Endodermal cell (in vitro differentiated cells): ENCODE data around the gene KRTAP4-6. TPM values are rescaled to one million over a fixed set of nuclear protein-coding genes. Genes with fewer than 3 reads are reported as not detected.

Experiments
- DNase-seq: peaks from one replicate; pipeline ENCODE4 v3.0.0-alpha.2; 2017
- H3K27ac ChIP-seq: 2 replicates; pipeline ENCODE4 v1.5.1; 2013; ENCODE audit warnings: mild to moderate bottlenecking, low read depth, low read length, moderate library complexity
- H3K27me3 ChIP-seq: 2 replicates; pipeline ENCODE4 v1.6.1; 2013; ENCODE audit warnings: mild to moderate bottlenecking, low read length, moderate library complexity; ENCODE audit not compliant: insufficient read depth, control insufficient read depth, poor library complexity, severe bottlenecking
- H3K36me3 ChIP-seq: 2 replicates; pipeline ENCODE4 v1.7.0; 2013; ENCODE audit warnings: mild to moderate bottlenecking, low read length, moderate library complexity; ENCODE audit not compliant: control insufficient read depth, insufficient read depth
- H3K4me1 ChIP-seq: one replicate; pipeline ENCODE4 v1.7.0; 2013; ENCODE audit warnings: low read length; ENCODE audit not compliant: control insufficient read depth, insufficient read depth
- H3K4me3 ChIP-seq: 2 replicates; pipeline ENCODE4 v1.5.1; 2013; ENCODE audit warnings: mild to moderate bottlenecking, low read length, moderate library complexity
- H3K9ac ChIP-seq: 2 replicates; pipeline ENCODE4 v1.6.1; 2013; ENCODE audit warnings: mild to moderate bottlenecking, low read length, moderate library complexity; ENCODE audit not compliant: poor library complexity, severe bottlenecking; ENCODE audit errors: extremely low read depth
- H3K9me3 ChIP-seq: 2 replicates; pipeline ENCODE4 v1.6.1; 2013; ENCODE audit warnings: mild to moderate bottlenecking, low read length, moderate library complexity; ENCODE audit not compliant: control insufficient read depth
- H3K27ac Mint-ChIP-seq: 2 replicates; pipeline ENCODE4 v1.8.0; 2020; ENCODE audit warnings: mixed read lengths
- H3K27me3 Mint-ChIP-seq: 2 replicates; pipeline ENCODE4 v1.8.0; 2021; ENCODE audit warnings: mild to moderate bottlenecking, mixed read lengths; ENCODE audit not compliant: insufficient read depth
- H3K36me3 Mint-ChIP-seq: 2 replicates; pipeline ENCODE4 v1.8.0; 2020; ENCODE audit warnings: low read depth, mixed read lengths
- H3K4me1 Mint-ChIP-seq: 2 replicates; pipeline ENCODE4 v1.8.0; 2020; ENCODE audit warnings: mixed read lengths
- H3K4me3 Mint-ChIP-seq: 2 replicates; pipeline ENCODE4 v1.8.0; 2020; ENCODE audit warnings: mild to moderate bottlenecking, moderate library complexity, mixed read lengths
- H3K9me3 Mint-ChIP-seq: 2 replicates; pipeline ENCODE4 v1.8.0; 2020; ENCODE audit warnings: mild to moderate bottlenecking, mixed read lengths
- WGBS, 2 experiments: methylation state at CpG; one replicate each; pipeline versions ENCODE4 v1.1.5 to v1.1.7; 2013; ENCODE audit warnings: missing lambda C conversion rate in 2 of 2, mixed read lengths in 1 of 2; ENCODE audit not compliant: insufficient coverage in 1 of 2, insufficient read length in 1 of 2; 5-methylcytosine and 5-hydroxymethylcytosine counted together
- total RNA-seq, 2 donors: library from RNA; stranded (reverse); fragmentation: NEBNext Ultra II Directional in 1 of 2; extraction: Animal tissue kit (Norgen Biotek cat#: 25700) in 1 of 2; gene quantifications; 2 replicates in 1 of 2; 3 replicates in 1 of 2; pipeline ENCODE4 v1.2.1, GENCODE V29; 2021
- TF ChIP-seq, protein P1 (sequence below): fragments of 200-600 bp; sonication (generic); conservative IDR thresholded peaks from 2 replicates; pipeline ENCODE4 v1.5.0; 2021; ENCODE audit warnings: antibody characterized with exemption, mild to moderate bottlenecking

The KRTAP4-6 gene
- total RNA-seq, 2 donors from 2014 or later: not detected

DNA sequence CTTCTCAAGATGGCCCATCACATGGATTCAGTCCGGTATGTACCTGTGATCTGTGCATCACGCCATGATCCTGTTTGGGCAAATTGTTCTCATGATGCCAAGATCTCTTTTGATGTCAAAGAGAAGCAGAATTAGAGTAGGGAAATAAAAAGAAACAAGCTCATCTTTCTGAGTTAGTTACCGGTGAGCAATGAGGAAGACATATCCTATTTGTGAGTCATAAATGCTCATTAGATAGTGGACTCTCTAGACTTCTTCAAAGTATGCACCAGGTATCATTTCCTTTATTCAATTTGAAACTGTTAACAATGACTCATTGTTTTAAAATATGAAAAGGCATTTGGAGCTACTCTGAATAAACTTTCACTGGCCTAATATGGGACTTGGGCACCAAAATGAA lies 8.4 kb downstream of the KRTAP4-6 start:
- TF ChIP-seq, protein P1, sequence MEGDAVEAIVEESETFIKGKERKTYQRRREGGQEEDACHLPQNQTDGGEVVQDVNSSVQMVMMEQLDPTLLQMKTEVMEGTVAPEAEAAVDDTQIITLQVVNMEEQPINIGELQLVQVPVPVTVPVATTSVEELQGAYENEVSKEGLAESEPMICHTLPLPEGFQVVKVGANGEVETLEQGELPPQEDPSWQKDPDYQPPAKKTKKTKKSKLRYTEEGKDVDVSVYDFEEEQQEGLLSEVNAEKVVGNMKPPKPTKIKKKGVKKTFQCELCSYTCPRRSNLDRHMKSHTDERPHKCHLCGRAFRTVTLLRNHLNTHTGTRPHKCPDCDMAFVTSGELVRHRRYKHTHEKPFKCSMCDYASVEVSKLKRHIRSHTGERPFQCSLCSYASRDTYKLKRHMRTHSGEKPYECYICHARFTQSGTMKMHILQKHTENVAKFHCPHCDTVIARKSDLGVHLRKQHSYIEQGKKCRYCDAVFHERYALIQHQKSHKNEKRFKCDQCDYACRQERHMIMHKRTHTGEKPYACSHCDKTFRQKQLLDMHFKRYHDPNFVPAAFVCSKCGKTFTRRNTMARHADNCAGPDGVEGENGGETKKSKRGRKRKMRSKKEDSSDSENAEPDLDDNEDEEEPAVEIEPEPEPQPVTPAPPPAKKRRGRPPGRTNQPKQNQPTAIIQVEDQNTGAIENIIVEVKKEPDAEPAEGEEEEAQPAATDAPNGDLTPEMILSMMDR: no peak
- Mint-ChIP-seq H3K4me1 (no peaks in the 10 kb centered on the region), H3K27me3 (no peaks in the 10 kb centered on the region), H3K4me3 (no peak overlapping the region), H3K9me3 (no peaks in the 10 kb centered on the region), H3K27ac (no peak overlapping the region), H3K36me3 (no peaks in the 10 kb centered on the region)
- Histone ChIP-seq H3K36me3 (no peaks in the 10 kb centered on the region), H3K9me3 (no peaks in the 10 kb centered on the region), H3K27me3 (no peaks in the 10 kb centered on the region), H3K27ac (no peak overlapping the region), H3K4me3 (no peak overlapping the region), H3K4me1 (no peaks in the 10 kb centered on the region), H3K9ac (no peak overlapping the region)
- DNase-seq: no peak
- 94 to 100% methylated on average over 3 of the region's 3 CpGs for WGBS, 2 experiments

DNA sequence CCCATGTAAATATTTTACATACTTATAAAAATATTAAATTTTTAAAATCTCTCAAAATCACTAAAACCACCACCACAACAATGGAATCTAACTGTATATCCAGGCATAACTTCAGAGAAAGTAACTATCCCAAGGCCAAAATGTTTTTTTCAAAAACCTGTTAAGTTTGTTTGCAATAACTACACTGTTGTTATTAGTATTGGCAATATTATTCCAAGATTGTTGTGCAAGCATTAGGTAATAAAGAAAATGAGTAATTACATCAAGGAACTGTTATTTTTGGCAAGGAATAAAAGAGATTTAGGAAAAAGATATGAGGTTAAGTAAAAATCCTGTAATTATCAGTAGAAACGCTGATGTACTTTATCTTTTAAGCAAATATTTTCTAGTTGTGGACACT lies 13.0 kb downstream of the KRTAP4-6 start:
- no peak overlapping the region for H3K27ac Mint-ChIP-seq
- peaks cover 4% of the 10 kb centered on the region for H3K9me3 ChIP-seq
- no peak overlapping the region for H3K4me3 Mint-ChIP-seq
- no peaks in the 10 kb centered on the region for H3K4me1 ChIP-seq
- no peaks in the 10 kb centered on the region for H3K4me1 Mint-ChIP-seq
- TF ChIP-seq, protein P1: no peak
- peaks cover under 1% of the 10 kb centered on the region for H3K9me3 Mint-ChIP-seq
- 100% methylated on average over 1 of the region's 1 CpG; no CpG with 5 or more reads in 1 of the 2 experiments for WGBS, 2 experiments
- H3K36me3 Mint-ChIP-seq: no peaks in the 10 kb centered on the region
- no peak overlapping the region for H3K9ac ChIP-seq
- no peak for DNase-seq
- no peak overlapping the region for H3K27ac ChIP-seq
- H3K27me3 ChIP-seq: no peaks in the 10 kb centered on the region
- H3K4me3 ChIP-seq: no peak overlapping the region
- H3K27me3 Mint-ChIP-seq: no peaks in the 10 kb centered on the region
- H3K36me3 ChIP-seq: no peaks in the 10 kb centered on the region

DNA sequence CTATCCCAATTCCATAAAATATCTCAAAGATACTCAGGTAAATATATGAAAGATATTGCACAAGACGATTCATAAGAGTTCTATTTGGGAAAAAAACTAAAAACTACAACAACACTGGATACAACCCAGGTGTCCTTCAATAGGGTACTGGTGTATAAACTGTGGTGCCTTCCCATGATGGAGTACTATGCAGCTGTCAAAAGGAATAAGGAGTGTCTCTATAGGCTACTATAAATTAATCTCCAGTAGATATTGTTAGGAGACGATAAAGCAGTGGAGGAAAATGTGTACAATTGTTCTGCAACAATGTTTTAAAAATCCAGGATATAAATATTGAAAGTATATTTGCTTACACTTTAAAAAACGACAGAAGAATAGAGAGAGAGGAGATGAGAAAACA lies 13.9 kb downstream of the KRTAP4-6 start:
- Mint-ChIP-seq H3K9me3 (peaks cover 4% of the 10 kb centered on the region), H3K27me3 (no peaks in the 10 kb centered on the region), H3K4me3 (no peak overlapping the region), H3K36me3 (no peaks in the 10 kb centered on the region), H3K27ac (no peak overlapping the region), H3K4me1 (no peaks in the 10 kb centered on the region)
- Histone ChIP-seq H3K27ac (no peak overlapping the region), H3K36me3 (no peaks in the 10 kb centered on the region), H3K27me3 (no peaks in the 10 kb centered on the region), H3K9ac (no peak overlapping the region), H3K4me1 (no peaks in the 10 kb centered on the region), H3K4me3 (no peak overlapping the region), H3K9me3 (peaks cover 4% of the 10 kb centered on the region)
- TF ChIP-seq, protein P1: no peak
- DNase-seq: no peak
- 96% methylated on average over 3 of the region's 3 CpGs; no CpG with 5 or more reads in 1 of the 2 experiments for WGBS, 2 experiments
